Lung microvascular endothelial cell (primary cell): ENCODE results near the gene MYL5. TPM values are rescaled to one million over a fixed set of nuclear protein-coding genes. Genes with fewer than 3 reads are reported as not detected.
"Not testable (repeated sequence)": the region's sequence is repeated elsewhere in the genome, so short reads cannot be mapped to it uniquely, and the experiment has no call there.

Experiments used
- DNase-seq, 2 donors: peaks; one replicate each; pipeline versions ENCODE4 v3.0.0 to v3.0.0-alpha.2; 2010; ENCODE audit warnings: low read depth in 2 of 2
- total RNA-seq: library from RNA; depleted of rRNA; stranded (reverse); fragments of >200 nt; gene quantifications from 2 replicates; pipeline ENCODE4 v1.2.1, GENCODE V29; 2014

The MYL5 gene
- total RNA-seq, 1 donor from 2014 or later = 18.3 TPM

DNA sequence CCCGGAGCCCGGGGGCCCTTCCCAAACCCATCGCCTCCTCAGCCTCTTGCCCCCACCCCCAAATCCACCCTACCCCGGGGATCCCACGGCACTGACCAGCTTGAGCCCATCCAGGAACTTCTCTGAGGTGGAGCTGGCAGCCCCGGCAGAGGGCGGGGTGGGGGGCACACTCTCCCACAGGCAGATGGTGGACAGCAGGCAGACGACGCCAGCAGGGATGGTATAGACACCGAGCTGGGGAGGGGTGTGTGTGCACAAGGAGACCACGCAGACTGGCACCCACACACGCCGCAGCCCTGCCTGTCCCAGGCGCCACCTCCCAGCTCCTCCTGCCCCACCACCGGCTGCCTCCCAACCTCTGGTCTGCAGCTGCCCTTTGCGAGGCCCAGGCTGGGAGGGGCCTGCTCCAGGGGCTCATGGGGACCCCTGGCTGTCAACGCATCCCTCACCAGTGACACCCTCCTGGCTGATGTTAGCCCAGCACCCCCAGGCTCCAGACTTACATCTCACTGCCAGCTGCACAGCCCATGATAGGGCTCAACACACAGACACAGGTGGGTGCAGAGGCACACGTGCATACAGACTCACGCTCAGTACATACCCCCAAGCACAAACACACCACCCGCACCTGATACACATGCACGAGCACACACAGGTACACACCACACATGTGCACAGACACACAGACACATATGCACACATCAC is 10.4 kb downstream of the MYL5 start:
- no peak for DNase-seq

DNA sequence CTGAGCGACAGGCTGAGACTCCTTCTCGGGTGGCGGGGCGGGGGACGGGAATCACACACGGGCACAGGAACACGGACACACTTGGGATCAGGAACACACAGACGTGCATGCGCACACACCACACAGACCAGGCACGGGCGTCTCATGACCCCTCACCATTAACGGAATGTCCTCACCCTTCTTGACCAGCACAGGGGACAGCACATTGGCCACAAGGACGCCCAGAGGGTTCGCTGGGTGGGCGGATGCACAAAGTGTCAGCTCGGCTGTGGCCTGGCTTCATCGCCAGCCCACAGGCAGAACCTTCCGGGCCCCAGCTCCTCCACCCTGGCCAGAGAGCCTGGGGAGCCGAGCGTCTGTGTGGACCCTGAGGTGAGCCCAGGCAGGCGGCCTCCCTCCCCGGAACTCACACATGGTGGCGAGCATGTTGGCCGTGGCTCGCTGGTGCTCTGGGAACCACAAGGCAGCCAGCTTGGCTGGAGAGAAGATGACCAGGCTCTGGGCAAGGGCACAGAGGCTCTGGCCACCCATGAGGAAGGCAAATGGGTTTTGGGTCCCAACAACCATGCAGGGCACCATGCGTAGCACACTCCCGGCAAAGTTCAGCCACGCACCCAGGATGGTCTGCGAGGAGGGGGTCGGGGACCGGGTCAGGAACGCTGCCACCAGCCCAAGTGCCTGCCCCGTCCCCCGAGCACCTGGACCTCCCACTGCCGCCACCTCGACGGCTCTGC is 11.5 kb downstream of the MYL5 start:
- DNase-seq = no peak

DNA sequence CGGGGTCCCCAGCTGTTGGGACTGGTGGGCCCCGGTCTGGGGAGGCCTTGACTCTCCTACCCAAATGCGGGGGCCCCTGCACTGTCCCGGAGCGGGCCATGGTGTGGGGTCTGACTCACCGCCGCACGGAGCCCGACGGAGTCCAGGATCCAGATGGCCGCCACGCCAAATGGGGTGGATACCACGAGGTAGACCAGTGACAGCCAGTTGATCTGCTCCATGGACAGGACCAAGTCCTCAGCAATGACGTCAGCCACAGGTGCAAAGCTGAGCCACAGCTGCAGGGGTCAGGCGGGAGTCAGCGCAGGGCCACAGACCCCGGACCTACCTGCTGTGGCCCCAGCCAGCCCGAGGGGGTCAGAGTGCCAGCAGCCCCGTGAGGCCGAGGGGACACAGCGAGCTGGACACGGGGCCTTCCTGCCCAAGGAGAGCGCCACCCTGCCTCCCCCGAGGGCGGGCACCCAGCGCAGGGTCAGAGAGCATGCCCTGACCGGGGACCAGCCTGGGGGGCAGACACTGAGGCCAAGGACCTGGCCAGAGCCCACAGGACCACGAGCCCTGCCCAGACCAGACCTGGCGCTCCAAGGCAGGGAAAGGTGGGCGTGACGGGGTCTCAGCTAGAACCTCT is 12.2 kb downstream of the MYL5 start:
- no peak for DNase-seq

DNA sequence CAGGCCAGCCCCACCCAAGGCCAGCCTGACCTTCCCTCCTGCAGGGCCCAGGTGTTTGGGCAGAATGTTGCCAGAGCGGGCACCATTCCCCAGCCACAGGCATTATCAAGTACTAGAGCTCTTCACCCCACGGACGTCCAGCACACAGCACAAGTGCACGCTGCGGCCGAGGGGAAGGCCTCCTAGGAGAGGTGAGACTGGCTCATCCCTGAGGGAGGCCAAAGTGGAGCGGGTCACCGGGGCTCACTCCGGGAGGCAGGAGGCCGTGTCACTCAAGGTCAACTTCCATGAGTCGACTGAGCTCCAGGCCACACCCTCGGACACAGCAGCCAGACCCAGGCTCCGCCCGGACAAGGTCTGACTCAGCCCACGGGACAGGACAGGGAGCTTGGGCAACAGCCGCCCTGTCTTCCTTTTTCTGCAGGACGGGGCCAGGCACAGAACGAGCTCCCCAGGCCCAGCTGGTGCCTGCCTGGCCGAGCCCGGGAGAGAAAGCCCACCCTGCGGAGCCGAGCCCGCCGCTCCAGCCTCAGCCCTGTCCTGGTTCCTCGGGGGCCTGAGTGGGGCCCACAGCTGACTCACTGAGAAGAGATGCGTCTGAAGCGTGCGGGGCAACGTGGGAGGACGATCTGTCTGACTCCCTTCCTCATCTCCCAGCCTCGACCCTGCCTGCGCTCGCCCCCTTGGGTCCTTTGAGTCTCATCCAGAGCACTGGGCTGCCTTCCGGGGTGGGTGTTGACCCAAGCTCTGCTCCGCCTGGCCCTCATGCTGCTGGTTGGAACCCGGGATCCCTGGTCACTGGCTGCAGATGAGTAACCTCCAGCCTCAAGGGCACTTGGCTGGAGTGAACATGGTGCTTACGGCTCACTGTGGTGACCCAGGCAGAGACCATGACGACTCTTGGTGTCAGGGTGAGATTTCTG is 13.0 kb downstream of the MYL5 start:
- DNase-seq = peak; percentile 83 to 88

DNA sequence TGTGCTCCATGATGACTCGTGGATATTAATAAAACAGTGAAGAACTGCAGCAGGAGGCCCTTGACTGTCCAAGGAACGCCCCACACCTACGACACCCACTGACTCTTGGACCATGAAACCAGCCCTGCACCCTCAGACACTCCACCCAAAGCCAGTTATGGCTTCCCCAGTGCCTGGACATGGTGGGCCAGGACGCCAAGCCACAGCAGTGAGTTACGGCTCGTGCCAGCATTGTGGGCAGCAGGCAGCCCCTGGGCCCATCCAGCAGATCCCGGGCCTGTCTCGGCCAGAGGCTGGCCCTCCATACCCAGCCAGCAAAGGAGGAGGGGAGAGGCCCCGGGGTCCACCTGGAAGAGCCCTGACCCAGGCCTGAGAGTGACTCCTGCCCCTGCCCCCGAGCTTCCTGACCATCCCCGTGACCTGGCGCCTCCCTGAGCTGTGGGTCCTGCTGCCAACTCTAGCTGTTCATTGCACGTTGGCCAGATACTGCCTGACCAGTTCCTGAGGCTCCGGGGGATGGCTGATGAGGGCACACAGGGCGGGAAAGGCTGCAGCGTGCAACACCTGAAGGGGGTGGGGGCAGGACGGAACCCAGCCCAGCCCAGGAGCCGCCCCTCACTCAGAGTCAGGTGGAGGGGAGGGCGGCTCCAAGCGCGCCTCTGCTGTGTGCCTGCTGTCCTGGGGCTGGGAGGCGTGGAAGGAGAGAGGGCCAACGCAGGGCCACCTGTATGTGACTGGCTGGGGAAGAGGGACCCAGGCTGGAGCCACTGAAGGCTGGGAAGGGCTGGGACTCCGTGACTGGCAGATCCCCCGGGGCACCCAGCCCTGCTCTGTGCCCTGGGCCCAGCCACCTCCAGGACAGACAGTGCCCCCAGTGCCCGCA is 13.9 kb downstream of the MYL5 start:
- no peak for DNase-seq

DNA sequence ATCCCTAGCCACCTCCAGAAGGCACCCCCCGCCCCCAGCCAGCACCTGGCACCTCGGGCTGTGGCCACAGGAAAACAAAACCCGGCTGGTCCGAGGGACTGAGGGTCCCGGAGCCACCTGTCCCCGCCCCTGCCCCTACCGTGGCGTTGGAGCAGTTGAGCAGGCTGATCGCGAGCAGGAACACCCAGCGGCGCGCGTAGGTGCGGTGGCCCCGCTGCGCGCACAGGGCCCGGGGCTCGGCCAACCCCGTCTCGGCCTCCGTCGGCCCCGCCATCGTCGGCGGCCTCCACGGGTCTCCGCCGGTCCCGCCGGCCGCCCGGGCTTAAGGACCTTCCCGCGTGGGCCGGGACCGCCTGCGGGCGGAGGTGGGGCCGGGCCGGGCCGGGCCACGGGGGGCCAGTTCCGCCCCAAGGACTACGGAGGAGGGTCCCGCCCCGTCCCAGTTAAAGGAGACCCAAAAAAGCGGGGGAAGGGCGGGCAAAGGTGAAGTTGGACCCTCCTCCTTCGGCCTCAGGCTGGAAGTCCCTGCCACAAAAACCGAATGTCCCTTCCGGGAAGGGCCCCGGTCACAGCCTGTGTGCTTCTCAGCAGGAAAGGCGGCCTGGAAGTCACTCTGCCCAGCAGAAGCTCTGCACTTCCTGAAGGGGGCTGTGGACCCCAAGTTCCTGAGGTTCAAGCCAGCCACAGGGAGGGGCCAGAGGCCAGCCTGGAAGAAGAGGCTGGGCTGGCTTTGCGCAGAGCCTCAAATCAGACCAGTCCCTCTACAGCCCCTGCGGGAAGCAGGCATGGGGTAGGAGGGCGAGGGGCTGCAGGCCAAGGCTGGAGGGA is 14.7 kb downstream of the MYL5 start, which contains the start of gene SLC49A3:
Gene SLC49A3 (minus strand): TSS at position 298 of the 828 bp plus-strand sequence. CDS start 24 bp downstream, at position 274.
- DNase-seq = peak in 1 of 2 donors; percentile 33

DNA sequence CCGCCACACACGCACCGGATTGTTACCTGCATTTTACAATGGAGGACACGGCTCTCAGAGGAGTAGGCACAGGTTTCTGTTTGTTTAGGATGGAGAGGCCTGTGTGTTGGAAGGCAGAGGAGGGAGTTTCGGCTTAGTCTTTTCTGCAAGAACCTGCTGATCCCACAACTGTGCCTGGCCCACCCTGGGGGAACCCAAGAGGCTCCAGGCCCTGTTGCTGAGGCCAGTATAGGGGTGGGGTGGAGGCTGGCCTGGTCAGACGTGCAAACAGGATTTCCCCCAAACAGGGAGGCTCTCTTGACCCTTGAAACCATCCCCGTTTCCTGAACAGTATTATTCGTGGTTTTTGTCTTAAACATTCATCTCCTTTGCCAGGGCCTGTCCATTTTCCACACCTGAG is 15.4 kb downstream of the MYL5 start:
- DNase-seq = no peak

DNA sequence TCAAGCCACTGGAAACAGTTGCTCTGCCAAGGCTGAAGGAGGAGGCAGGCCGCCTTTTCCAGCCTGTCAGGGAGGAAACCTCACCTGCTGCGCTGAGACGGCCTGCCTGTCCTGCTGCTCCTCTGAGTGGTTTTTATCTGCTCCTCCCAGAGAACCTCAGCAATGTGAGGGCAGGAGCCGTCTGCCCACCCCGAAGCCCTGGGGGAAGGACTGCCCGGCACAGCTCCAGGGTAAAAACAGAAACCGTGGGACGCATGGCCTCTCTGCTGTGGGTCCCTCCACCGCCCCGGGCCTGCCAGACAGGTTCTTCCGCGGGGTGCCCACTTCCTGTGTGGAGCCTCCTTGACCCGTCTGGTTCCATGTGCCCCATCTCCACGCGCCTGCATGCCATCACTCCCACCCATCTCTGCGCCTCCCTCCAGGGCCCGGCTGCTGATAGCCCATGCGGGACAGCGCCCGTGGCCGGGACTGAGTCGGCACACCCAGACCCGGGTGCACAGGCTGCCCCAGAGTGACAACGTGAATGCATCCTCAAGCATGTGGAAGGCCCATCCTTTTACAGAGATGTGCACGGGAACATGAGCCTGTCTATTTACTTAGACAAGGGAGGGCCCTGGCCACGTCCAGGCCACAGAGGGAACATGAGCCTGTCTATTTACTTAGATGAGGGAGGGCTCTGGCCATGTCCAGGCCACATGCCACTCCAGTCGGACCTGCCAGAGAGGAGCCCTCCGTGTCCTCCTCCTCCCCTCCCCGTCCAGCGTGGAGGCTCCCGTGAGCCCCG is 18.6 kb downstream of the MYL5 start:
- no peak for DNase-seq

DNA sequence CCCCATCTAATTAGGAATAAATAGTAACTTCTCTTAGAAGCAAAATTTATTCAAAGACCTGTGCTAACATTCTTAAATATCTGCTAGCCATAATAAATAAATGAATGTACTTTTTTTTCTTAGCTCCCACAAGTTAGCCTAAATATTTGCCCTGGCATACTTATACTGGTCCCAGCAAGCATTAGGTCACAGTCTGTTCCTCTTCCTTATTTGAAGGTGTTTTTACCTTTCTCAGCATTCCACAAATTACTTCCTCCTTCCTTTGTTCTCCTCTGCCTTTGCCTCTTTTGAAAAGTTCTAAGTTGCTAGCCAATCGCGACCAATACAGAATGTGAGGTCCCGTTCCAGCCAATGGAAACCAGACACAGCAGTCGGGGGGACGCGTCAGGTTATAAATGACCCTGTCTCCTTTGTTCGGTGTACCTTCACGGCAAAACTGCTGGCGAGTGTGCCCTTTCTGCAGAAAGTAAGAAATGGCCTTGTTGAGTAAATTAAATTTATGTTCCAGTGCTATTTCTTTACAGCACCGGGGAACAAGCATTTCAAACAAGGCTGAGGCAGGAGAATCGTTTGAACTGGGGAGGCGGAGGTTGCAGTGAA is 20.1 kb downstream of the MYL5 start:
- DNase-seq = not testable (repeated sequence)

DNA sequence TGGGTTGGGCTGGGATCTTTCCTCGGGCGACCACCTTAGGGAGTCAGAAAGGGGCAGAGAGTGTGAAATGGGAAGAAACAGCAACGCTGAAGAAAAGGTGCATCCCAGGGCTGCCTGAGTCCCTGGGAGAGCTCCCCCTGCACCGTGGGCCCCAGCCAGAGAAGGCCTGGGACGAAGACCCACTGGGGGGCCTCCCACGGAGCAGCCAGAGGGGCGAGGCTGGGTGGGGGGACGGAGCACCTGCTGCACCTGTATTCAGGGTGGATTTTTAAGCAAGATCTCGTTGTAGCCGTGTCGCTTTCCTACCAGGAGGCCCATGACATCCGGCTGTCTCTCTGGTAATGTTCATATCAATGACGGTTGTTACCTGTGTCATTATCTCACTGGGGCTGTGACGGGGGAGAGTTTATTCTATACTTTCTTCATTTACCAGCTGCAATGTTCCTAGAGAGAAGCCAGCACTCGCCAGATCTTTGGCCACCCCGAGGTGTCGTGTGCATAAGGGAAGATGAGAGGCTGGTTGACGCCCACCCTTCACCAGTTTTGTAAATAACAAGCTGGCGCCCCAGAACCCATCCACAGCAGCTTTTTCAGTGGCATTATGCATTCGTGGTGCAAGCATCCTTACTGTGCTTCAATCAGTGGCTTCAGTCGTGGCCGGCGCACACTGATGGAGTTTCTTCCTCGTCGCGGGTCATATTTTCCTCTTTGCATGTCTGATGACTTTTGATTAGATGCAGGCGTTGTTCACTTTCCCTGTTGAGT is 25.7 kb downstream of the MYL5 start:
- DNase-seq = no peak

DNA sequence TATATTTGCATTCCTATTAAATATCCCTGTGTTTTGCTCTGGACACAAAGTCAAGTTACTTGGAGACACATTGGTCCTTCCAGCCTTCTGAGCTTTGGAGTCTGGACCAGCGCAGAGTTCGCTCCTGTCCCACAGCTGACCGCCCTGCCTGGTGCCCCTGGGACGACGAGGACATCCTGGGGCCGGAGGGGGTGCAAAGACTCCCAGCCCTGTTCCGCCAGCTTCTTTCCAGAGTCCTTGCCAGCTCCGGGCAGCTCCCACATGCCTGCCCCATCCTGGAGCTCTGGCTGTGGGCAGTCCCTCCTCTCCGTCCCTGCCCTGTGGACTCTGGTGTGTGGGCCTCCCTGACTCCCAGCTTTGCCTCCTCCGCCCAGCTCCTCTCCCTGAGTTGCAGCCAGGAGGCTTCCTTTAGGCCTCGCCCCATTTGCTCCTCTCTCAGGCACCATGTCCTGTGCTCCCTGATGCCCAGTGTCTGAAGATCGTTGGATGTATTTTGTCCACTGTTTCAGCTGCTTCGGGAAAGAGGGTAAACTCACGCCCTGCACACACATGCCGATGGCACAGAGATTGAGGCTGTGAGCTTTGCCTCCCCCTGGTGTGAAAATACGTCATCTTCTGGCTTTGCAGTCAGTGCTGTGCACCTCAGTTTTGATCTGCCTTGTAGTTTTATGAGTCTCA is 26.4 kb downstream of the MYL5 start:
- DNase-seq = no peak

DNA sequence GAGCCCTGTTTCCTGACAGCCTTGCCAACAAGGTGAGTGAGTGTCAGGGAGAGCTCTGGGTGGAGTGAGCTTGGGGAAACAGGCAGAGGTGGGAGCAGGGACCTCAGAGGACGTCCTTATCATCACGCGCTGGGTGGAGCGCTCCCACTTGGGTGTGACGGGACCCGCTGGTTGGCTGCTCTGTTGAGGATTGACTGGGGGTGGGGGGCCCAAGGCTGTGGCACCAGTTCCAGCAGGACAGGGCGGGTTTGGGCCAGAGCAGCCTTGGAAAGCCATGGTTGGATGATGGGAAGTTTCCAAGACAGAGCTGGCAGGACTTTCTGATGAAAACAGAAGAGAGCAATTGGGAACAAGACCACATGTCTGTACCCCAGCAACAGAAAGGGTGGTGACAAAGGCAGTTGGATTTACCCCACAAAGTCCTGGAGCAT is 28.3 kb downstream of the MYL5 start:
- no peak for DNase-seq

DNA sequence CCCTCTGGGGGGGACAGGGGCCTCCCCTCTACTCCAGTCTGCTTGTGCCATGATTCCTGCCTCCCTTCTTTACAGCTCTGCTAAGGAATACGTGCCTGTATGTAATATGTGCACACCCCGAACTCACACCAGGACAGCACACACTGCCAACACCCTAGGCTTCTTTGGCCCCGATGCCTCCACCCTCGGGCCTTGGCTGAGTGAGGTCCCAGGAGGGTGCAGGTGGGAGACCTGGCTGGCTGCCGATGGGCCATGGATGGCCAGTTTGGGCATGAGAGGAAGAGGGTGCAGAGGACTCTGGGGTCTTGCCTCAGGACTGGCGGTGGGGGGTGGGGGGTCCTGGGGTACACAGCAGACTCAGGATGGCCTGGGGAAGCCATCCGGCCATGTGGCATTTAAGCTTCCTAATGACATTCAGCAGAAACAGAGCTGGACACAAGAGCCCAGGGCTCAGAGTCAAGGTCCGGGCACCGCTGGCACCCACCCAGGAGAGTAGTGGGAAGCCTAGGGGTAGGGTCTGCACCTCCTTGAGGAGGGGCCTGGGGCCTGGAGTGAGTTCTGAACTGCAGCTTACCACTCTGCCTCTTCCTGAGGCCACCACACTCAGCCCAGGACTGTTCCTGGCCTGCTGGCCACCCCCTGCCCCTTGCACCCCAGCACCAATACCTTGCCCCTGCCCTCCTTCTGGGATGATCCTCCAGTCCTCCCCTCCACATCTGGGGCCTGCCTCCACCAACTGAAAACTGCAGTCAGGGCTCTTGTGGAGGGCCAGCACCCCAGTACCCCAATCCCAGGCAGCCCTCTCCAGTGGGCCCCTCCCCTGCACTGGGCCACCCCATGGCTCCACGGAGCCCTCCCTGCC is 29.2 kb downstream of the MYL5 start:
- DNase-seq = no peak

DNA sequence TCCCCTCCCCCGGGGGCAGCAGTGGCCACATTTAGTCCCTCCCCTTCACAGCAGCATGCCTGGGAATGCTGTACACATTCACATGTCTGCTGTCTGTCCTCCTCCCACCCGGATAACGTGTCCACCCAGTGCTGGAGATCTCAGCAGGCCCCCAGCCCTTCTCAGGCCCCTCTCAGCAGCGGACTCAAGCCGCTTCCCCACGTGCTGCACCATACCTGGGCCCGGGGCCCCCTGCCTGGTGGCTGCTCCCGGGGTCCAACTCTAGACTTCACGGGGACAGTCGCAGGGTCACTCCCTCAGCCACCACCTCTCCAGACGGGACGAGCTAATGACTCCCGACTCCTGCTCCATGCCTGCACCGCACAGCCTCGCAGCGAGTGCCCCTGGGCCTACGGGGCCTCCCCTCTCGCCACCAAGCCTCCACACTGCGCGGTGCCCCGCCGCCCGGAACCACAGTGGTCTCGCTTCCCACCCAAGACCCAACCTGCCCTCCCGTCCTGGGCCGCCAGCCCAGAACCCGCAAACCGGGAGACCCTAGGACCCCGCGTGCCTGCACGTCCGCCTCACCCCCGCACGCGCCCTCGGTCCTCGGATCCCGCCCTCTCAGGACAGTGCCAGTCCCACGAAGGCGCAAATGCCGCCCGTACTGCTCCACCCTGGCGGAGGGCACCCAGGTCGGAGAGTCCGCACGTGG is 30.0 kb downstream of the MYL5 start:
- DNase-seq = no peak

DNA sequence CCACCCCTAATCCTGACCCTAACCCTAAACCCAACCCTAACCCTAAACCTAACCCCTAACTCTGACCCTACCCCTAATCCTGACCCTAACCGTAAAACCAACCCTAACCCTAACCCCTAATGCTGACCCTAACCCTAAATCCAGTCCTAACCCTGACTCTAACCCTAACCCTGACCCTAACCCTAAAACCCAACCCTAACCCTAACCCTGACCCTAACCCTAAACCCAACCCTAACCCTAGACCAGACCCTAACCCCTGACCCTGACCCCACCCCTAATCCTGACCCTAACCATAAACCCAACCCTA is 30.6 kb downstream of the MYL5 start:
- no peak for DNase-seq
